BLaER1 treated with 17β-estradiol and CSF1 and Interleukin-3, amounts not matched to agents 10 nM and 100 nM (cell line): ENCODE data around the gene PRR12.

ENCODE experiments used
- H3K27ac ChIP-seq, 11 experiments: shearing (Covaris generic); formaldehyde crosslinking; 2 replicates each; pipeline ENCODE4 v1.8.1; 2022
- H3K27me3 ChIP-seq, 11 experiments: shearing (Covaris generic); formaldehyde crosslinking; 2 replicates each; pipeline ENCODE4 v1.8.1; 2022
- H3K36me3 ChIP-seq, 11 experiments: shearing (Covaris generic); formaldehyde crosslinking; 2 replicates each; pipeline ENCODE4 v1.8.1; 2022
- H3K4me1 ChIP-seq, 10 experiments: shearing (Covaris generic); formaldehyde crosslinking; 2 replicates each; pipeline ENCODE4 v1.8.1; 2022
- H3K4me2 ChIP-seq, 11 experiments: shearing (Covaris generic); formaldehyde crosslinking; 2 replicates each; pipeline ENCODE4 v1.8.1; 2022
- H3K4me3 ChIP-seq, 10 experiments: shearing (Covaris generic); formaldehyde crosslinking; 2 replicates each; pipeline ENCODE4 v1.8.1; 2022
- H3K9ac ChIP-seq, 11 experiments: shearing (Covaris generic); formaldehyde crosslinking; 2 replicates each; pipeline ENCODE4 v1.8.1; 2022
- H3K9me3 ChIP-seq, 11 experiments: shearing (Covaris generic); formaldehyde crosslinking; replicated peaks in 1 of 11; 2 replicates each; pipeline ENCODE4 v1.8.1; 2022
- H4K20me1 ChIP-seq, 11 experiments: shearing (Covaris generic); formaldehyde crosslinking; 2 replicates each; pipeline ENCODE4 v1.8.1; 2022
- Cebpa-rat ChIP-seq, 11 experiments: shearing (Covaris generic); IDR thresholded peaks; 2 replicates each; pipeline ENCODE4 v1.8.1; 2022

The PRR12 gene

GRCh38 chr19:49596954-49597702, 6.1 kb downstream of the PRR12 start:
- no peak overlapping the region for H3K27ac ChIP-seq
- peaks cover 38 to 97% (median 81%) of the 10 kb centered on the region in 11 experiments; a peak in 21 of 22 replicates for H4K20me1 ChIP-seq
- no peak for TF ChIP-seq Cebpa-rat (IDR thresholded peaks at IDR 0.05)

DNA sequence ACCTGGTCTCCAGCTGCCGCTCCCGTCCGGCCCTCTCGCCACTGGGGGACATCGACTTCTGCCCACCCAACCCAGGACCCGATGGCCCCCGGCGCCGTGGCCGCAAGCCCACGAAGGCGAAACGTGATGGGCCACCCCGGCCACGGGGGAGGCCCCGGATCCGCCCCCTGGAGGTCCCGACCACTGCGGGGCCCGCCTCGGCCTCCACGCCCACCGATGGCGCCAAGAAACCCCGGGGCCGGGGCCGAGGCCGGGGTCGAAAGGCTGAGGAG, 6.7 kb downstream of the PRR12 start:
- H3K27me3 ChIP-seq, result no peaks in the 10 kb centered on the region
- H3K4me1 ChIP-seq, result peaks cover 7 to 15% (median 10%) of the 10 kb centered on the region in 10 experiments; a peak in 19 of 20 replicates
- peaks cover 81 to 89% (median 86%) of the 10 kb centered on the region in 11 experiments for H3K36me3 ChIP-seq
- no peaks in the 10 kb centered on the region for H3K9me3 ChIP-seq
- no peak for TF ChIP-seq Cebpa-rat (IDR thresholded peaks at IDR 0.05)
- H4K20me1 ChIP-seq, result peaks cover 37 to 97% (median 81%) of the 10 kb centered on the region in 11 experiments; a peak in 21 of 22 replicates
- no peak overlapping the region for H3K27ac ChIP-seq
- H3K4me2 ChIP-seq, result no peak overlapping the region
- no peak overlapping the region for H3K9ac ChIP-seq
- H3K4me3 ChIP-seq, result no peak overlapping the region

More at GRCh38 chr19:49596954-49597702, 6.1 kb downstream of the PRR12 start:
- H3K4me2 ChIP-seq, result no peak overlapping the region
- H3K4me3 ChIP-seq, result no peak overlapping the region
- H3K9me3 ChIP-seq, result no peaks in the 10 kb centered on the region
- H3K36me3 ChIP-seq, result peaks cover 76 to 84% (median 81%) of the 10 kb centered on the region in 11 experiments
- H3K9ac ChIP-seq, result no peak overlapping the region
- peaks cover 7 to 20% (median 11%) of the 10 kb centered on the region in 10 experiments; a peak in 19 of 20 replicates for H3K4me1 ChIP-seq
- H3K27me3 ChIP-seq, result no peaks in the 10 kb centered on the region

DNA sequence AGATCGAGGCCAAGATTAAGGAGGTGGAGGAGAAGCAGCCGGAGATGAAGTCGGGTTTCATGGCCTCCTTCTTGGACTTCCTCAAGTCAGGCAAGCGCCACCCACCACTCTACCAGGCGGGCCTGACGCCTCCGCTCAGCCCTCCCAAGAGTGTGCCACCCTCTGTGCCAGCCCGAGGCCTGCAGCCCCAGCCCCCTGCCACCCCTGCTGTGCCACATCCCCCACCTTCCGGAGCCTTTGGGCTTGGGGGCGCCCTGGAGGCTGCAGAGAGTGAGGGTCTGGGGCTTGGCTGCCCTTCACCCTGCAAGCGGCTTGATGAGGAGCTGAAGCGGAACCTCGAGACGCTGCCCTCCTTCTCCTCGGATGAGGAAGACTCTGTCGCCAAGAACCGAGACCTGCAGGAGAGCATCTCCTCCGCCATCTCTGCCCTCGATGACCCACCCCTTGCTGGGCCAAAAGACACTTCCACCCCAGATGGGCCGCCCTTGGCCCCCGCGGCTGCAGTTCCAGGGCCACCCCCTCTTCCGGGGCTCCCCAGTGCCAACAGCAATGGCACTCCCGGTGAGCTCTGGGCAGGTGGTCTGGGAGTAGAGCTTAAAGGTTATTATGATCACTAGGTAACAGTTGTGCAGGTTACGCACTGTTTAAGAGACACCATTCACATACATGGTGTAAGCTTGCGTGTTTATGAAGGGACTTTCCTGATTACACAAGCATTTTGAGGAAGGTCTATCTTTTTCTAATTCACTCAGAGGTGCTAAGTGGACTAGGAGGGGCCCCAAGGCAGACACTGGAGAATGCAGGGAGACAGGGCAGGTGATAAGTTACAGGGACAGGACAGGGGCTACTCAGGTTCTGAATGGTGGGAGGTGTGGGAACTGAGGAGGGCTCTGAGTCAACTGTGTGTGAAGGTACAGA, 8.7 kb downstream of the PRR12 start:
- Histone ChIP-seq H3K9me3 (no peaks in the 10 kb centered on the region), H3K4me3 (no peak overlapping the region), H4K20me1 (peaks cover 43 to 100% (median 84%) of the 10 kb centered on the region in 11 experiments; a peak in 21 of 22 replicates), H3K4me2 (no peak overlapping the region), H3K27ac (no peak overlapping the region), H3K4me1 (no peaks in the 10 kb centered on the region; a peak in 1 of 20 replicates), H3K27me3 (no peaks in the 10 kb centered on the region), H3K9ac (peak overlapping the region in 2 of 11 experiments; percentile 18 to 23; a peak in 3 of 22 replicates), H3K36me3 (peaks cover 90 to 98% (median 95%) of the 10 kb centered on the region in 11 experiments)
- TF ChIP-seq Cebpa-rat (IDR thresholded peaks at IDR 0.05), result no peak

DNA sequence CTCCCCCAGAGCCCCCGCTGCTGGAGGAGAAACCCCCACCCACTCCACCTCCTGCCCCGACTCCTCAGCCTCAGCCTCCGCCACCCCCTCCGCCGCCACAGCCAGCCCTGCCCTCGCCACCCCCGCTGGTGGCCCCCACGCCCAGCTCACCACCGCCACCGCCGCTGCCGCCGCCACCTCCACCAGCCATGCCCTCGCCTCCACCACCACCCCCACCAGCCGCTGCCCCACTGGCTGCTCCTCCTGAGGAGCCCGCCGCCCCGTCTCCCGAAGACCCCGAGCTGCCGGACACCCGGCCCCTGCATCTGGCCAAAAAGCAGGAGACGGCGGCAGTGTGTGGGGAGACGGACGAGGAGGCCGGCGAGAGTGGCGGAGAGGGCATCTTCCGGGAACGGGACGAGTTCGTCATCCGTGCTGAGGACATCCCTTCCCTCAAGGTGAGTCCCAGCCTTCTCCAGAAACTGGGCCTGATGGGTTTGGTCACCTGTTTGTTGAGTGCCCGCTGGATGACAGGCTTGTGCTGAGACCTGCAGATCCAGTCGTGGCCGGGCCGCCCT, 10.6 kb downstream of the PRR12 start:
- Histone ChIP-seq H3K27ac (no peak overlapping the region), H3K4me1 (peaks cover 0 to 11% (median 0%) of the 10 kb centered on the region in 10 experiments; a peak in 4 of 20 replicates), H3K9me3 (no peaks in the 10 kb centered on the region), H3K4me3 (no peak overlapping the region), H4K20me1 (peaks cover 53 to 100% (median 89%) of the 10 kb centered on the region in 11 experiments; a peak in 21 of 22 replicates), H3K9ac (no peak overlapping the region), H3K4me2 (no peak overlapping the region), H3K27me3 (no peaks in the 10 kb centered on the region), H3K36me3 (peaks cover 95 to 100% (median 100%) of the 10 kb centered on the region in 11 experiments)
- TF ChIP-seq Cebpa-rat (IDR thresholded peaks at IDR 0.05), result no peak

DNA sequence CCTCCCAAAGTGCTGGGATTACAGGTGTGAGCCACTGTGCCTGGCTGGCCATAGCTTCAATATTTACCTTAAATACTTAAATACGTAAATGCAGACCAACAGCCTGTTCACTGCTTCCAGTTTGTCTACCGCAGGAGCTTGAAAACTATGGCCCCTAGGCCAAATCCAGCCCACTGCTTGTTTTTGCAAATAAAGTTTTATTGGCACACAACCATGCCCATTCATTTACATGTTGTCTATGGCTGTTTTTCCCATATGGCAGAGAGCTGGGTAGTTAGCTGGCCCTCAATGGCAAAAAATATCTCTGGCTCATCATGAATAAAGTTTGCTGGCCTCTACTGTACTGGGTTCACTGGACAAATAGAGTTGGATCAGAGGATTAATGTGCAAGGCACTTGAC, 11.8 kb downstream of the PRR12 start:
- Histone ChIP-seq H3K4me2 (no peak overlapping the region), H3K27me3 (no peaks in the 10 kb centered on the region), H3K9me3 (no peaks in the 10 kb centered on the region), H3K4me1 (peaks cover 0 to 11% (median 0%) of the 10 kb centered on the region in 10 experiments; a peak in 4 of 20 replicates), H3K27ac (no peak overlapping the region), H3K4me3 (no peak overlapping the region), H4K20me1 (peaks cover 59 to 100% (median 89%) of the 10 kb centered on the region in 11 experiments; a peak in 21 of 22 replicates), H3K36me3 (peaks cover 96 to 100% (median 100%) of the 10 kb centered on the region in 11 experiments), H3K9ac (no peak overlapping the region)
- no peak for TF ChIP-seq Cebpa-rat (IDR thresholded peaks at IDR 0.05)

GRCh38 chr19:49605605-49606004, 14.6 kb downstream of the PRR12 start:
- H3K4me1 ChIP-seq, result peaks cover 0 to 11% (median 0%) of the 10 kb centered on the region in 10 experiments; a peak in 4 of 20 replicates
- peaks cover 61 to 100% (median 87%) of the 10 kb centered on the region in 11 experiments for H4K20me1 ChIP-seq
- TF ChIP-seq Cebpa-rat (IDR thresholded peaks at IDR 0.05), result no peak
- H3K27ac ChIP-seq, result peak overlapping the region in 1 of 11 experiments; percentile 13; a peak in 1 of 22 replicates
- H3K9me3 ChIP-seq, result no peaks in the 10 kb centered on the region
- H3K4me2 ChIP-seq, result peak overlapping the region in 2 of 11 experiments; percentile 5 to 19; a peak in 1 of 22 replicates
- H3K36me3 ChIP-seq, result peaks cover 93 to 100% (median 100%) of the 10 kb centered on the region in 11 experiments
- H3K27me3 ChIP-seq, result no peaks in the 10 kb centered on the region
- peak overlapping the region in 2 of 11 experiments; percentile 43 to 60; a peak in 2 of 22 replicates for H3K9ac ChIP-seq
- no peak overlapping the region for H3K4me3 ChIP-seq

- Histone ChIP-seq H3K4me1 (peaks cover 0 to 50% (median 21%) of the 10 kb centered on the region in 10 experiments; a peak in 12 of 20 replicates), H3K36me3 (peaks cover 68 to 99% (median 92%) of the 10 kb centered on the region in 11 experiments), H4K20me1 (peaks cover 65 to 98% (median 89%) of the 10 kb centered on the region in 11 experiments), H3K27ac (no peak overlapping the region), H3K4me2 (no peak overlapping the region), H3K9ac (no peak overlapping the region), H3K4me3 (no peak overlapping the region), H3K27me3 (no peaks in the 10 kb centered on the region), H3K9me3 (no peaks in the 10 kb centered on the region)
- no peak for TF ChIP-seq Cebpa-rat (IDR thresholded peaks at IDR 0.05)
These were observed 18.6 kb downstream of the PRR12 start for GRCh38 chr19:49609499-49610092.

DNA sequence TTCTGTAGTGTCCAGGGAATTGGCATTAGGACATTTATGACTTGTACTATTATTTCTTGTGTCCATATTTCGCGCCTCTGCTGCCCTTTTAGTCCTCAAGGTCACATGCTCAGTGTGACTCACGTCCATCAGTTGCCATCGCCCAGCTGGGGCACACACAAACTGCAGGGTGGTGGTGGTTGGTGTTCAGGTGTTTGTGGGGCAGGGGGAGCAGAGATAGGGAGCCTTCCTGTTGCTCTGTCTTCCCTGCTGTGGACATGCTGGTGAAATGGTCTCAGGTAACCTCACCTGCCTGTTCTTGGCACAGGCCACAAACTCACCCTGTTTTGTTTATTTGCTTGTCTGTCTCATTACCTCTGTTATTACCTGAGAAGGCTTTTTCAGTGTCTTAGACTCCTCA, 22.4 kb downstream of the PRR12 start:
- Histone ChIP-seq H3K36me3 (peaks cover 70 to 99% (median 92%) of the 10 kb centered on the region in 11 experiments), H3K9ac (peak overlapping the region in 4 of 11 experiments; percentile 57 to 62 (median 60); a peak in 8 of 22 replicates)

More for the DNA sequence above, 22.4 kb downstream of the PRR12 start:
- Histone ChIP-seq H3K4me1 (peaks cover 0 to 47% (median 22%) of the 10 kb centered on the region in 10 experiments; a peak in 12 of 20 replicates), H4K20me1 (peaks cover 40 to 82% (median 60%) of the 10 kb centered on the region in 11 experiments), H3K4me3 (no peak overlapping the region; a peak in 1 of 20 replicates), H3K9me3 (peaks cover 0 to 14% (median 8%) of the 10 kb centered on the region in 11 experiments; a peak in 11 of 22 replicates), H3K27ac (peak overlapping the region in 5 of 11 experiments; percentile 14 to 80 (median 54); a peak in 8 of 22 replicates), H3K4me2 (peak overlapping the region in 5 of 11 experiments; percentile 45 to 82 (median 62); a peak in 9 of 22 replicates), H3K27me3 (no peaks in the 10 kb centered on the region)
- no peak for TF ChIP-seq Cebpa-rat (IDR thresholded peaks at IDR 0.05)
